Neural progenitor cell (in vitro differentiated cells): Measurements from ENCODE around the gene CFAP61. TPM values are rescaled to one million over a fixed set of nuclear protein-coding genes. Genes with fewer than 3 reads are reported as not detected.

Experiments
- DNase-seq: peaks from one replicate; pipeline ENCODE4 v3.0.0-alpha.2; 2016; ENCODE audit warnings: low spot score
- H2AFZ ChIP-seq: fragments of 200-600 bp; sonication (generic); replicated peaks from 2 replicates; pipeline ENCODE4 v1.6.1; 2016; ENCODE audit warnings: antibody characterized with exemption
- H3F3A ChIP-seq: fragments of 200-600 bp; sonication (generic); 2 replicates; pipeline ENCODE4 v1.6.1; 2016; ENCODE audit warnings: antibody characterized with exemption, low read depth
- H3K27ac ChIP-seq: fragments of 200-600 bp; sonication (generic); 2 replicates; pipeline ENCODE4 v1.5.1; 2016; ENCODE audit warnings: mild to moderate bottlenecking
- H3K27me3 ChIP-seq: fragments of 200-600 bp; sonication (generic); 2 replicates; pipeline ENCODE4 v1.6.1; 2016; ENCODE audit warnings: mild to moderate bottlenecking, moderate library complexity
- H3K36me3 ChIP-seq: fragments of 200-600 bp; sonication (generic); 2 replicates; pipeline ENCODE4 v1.5.1; 2016
- H3K4me1 ChIP-seq: fragments of 200-600 bp; sonication (generic); 2 replicates; pipeline ENCODE4 v1.6.1; 2016; ENCODE audit warnings: mixed run types
- H3K4me2 ChIP-seq: fragments of 200-600 bp; sonication (generic); 2 replicates; pipeline ENCODE4 v1.6.1; 2016
- H3K4me3 ChIP-seq: fragments of 200-600 bp; sonication (generic); 2 replicates; pipeline ENCODE4 v1.5.1; 2016
- H3K79me2 ChIP-seq: fragments of 200-600 bp; sonication (generic); 2 replicates; pipeline ENCODE4 v1.6.1; 2016; ENCODE audit warnings: low read depth
- H3K9ac ChIP-seq: fragments of 200-600 bp; sonication (generic); 2 replicates; pipeline ENCODE4 v1.6.1; 2016
- H3K9me3 ChIP-seq: fragments of 200-600 bp; sonication (generic); 2 replicates; pipeline ENCODE4 v1.5.1; 2016; ENCODE audit warnings: low read depth
- H4K20me1 ChIP-seq: fragments of 200-600 bp; sonication (generic); 2 replicates; pipeline ENCODE4 v1.6.1; 2016; ENCODE audit warnings: low read depth
- H3K27ac Mint-ChIP-seq: 3 replicates; pipeline ENCODE4 v1.8.0; 2021; ENCODE audit warnings: mixed read lengths
- H3K27me3 Mint-ChIP-seq: 2 replicates; pipeline ENCODE4 v1.8.0; 2022; ENCODE audit warnings: low read depth, mild to moderate bottlenecking, inconsistent platforms, moderate library complexity, mixed read lengths; ENCODE audit not compliant: insufficient read depth
- H3K36me3 Mint-ChIP-seq: 3 replicates; pipeline ENCODE4 v1.8.0; 2021; ENCODE audit warnings: mixed read lengths
- H3K4me1 Mint-ChIP-seq: 3 replicates; pipeline ENCODE4 v1.8.0; 2021; ENCODE audit warnings: mixed read lengths
- H3K4me3 Mint-ChIP-seq: 3 replicates; pipeline ENCODE4 v1.8.0; 2021; ENCODE audit warnings: mild to moderate bottlenecking, moderate library complexity, mixed read lengths
- H3K9me3 Mint-ChIP-seq: 3 replicates; pipeline ENCODE4 v1.8.0; 2020; ENCODE audit warnings: mixed read lengths
- EZH2 ChIP-seq: fragments of 200-600 bp; sonication (generic); IDR thresholded peaks from 2 replicates; pipeline ENCODE4 v1.6.1; 2017; ENCODE audit warnings: antibody characterized with exemption, mild to moderate bottlenecking, moderate library complexity
- EZH2phosphoT487 ChIP-seq: fragments of 200-600 bp; sonication (generic); IDR thresholded peaks from 2 replicates; pipeline ENCODE4 v1.6.1; 2017; ENCODE audit warnings: antibody characterized with exemption
- total RNA-seq: library from RNA; depleted of rRNA; stranded (reverse); fragments of >200 nt; gene quantifications from 2 replicates; pipeline ENCODE4 v1.2.3, GENCODE V29; 2015; ENCODE audit warnings: low replicate concordance
- TF ChIP-seq, protein P1 (sequence below): fragments of 200-600 bp; sonication (generic); IDR thresholded peaks from 2 replicates; pipeline ENCODE4 v1.5.1; 2017; ENCODE audit warnings: antibody characterized with exemption, mild to moderate bottlenecking

CFAP61 gene
- total RNA-seq, 1 donor from 2014 or later: not detected

DNA sequence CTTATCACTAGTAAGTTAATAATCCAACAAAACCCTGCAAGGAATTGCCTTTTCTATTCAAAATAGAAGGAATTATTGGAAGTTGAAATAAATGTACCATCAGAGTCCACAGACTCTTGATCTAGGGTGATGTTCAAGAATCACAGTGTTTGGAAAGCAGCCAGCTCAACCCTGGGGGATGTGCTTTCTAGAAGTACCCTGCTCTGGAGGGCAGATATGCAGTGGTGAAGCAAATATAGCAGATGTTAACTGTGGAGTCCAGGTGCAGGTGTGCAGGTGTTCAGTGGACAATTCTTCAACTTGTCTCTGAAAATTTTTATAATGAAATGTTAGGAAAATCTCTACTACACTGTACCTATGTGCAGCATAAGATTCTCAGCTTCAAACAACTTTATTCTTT lies 306.5 kb downstream of the CFAP61 start:
- H3K4me1 ChIP-seq: peaks cover 4% of the 10 kb centered on the region
- no peak overlapping the region for H3K9ac ChIP-seq
- H2AFZ ChIP-seq: no peak overlapping the region
- peaks cover 18% of the 10 kb centered on the region for H3F3A ChIP-seq
- H3K4me2 ChIP-seq: no peak overlapping the region
- Mint-ChIP-seq H3K27ac (no peak overlapping the region), H3K4me3 (no peak overlapping the region), H3K4me1 (peaks cover 33% of the 10 kb centered on the region), H3K27me3 (peaks cover 36% of the 10 kb centered on the region), H3K36me3 (peaks cover 2% of the 10 kb centered on the region), H3K9me3 (peaks cover 12% of the 10 kb centered on the region)
- H3K36me3 ChIP-seq: no peaks in the 10 kb centered on the region
- no peak for DNase-seq
- peaks cover 27% of the 10 kb centered on the region for H4K20me1 ChIP-seq
- no peaks in the 10 kb centered on the region for H3K9me3 ChIP-seq
- H3K27me3 ChIP-seq: peaks cover 57% of the 10 kb centered on the region
- no peaks in the 10 kb centered on the region for H3K79me2 ChIP-seq
- no peak overlapping the region for H3K4me3 ChIP-seq
- TF ChIP-seq, protein P1, sequence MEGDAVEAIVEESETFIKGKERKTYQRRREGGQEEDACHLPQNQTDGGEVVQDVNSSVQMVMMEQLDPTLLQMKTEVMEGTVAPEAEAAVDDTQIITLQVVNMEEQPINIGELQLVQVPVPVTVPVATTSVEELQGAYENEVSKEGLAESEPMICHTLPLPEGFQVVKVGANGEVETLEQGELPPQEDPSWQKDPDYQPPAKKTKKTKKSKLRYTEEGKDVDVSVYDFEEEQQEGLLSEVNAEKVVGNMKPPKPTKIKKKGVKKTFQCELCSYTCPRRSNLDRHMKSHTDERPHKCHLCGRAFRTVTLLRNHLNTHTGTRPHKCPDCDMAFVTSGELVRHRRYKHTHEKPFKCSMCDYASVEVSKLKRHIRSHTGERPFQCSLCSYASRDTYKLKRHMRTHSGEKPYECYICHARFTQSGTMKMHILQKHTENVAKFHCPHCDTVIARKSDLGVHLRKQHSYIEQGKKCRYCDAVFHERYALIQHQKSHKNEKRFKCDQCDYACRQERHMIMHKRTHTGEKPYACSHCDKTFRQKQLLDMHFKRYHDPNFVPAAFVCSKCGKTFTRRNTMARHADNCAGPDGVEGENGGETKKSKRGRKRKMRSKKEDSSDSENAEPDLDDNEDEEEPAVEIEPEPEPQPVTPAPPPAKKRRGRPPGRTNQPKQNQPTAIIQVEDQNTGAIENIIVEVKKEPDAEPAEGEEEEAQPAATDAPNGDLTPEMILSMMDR: no peak
- TF ChIP-seq EZH2 (no peak), EZH2phosphoT487 (no peak)
- no peak overlapping the region for H3K27ac ChIP-seq

DNA sequence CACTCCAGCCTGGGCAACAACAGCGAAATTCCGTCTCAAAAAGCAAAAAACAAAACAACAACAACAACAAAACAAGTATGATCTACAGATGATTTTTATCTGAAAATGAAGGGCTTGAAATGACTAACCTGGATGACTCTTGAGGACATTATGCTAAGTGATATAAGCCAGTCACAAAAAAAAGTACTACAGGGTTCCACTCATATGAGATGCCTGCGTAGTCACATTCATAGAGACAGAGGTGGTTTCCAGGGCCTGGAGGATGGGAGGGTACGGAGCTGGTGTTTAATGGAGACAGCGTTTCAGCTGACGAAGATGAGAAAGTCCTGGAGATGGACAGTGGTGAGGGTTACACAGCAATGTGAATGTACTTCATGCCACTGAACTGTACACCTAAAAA lies 307.3 kb downstream of the CFAP61 start:
- no peaks in the 10 kb centered on the region for H3K36me3 Mint-ChIP-seq
- Histone ChIP-seq H3K36me3 (no peaks in the 10 kb centered on the region), H3K4me3 (no peak overlapping the region), H3K4me1 (peaks cover 10% of the 10 kb centered on the region), H2AFZ (no peak overlapping the region), H3K9me3 (no peaks in the 10 kb centered on the region), H3K9ac (no peak overlapping the region), H3K79me2 (no peaks in the 10 kb centered on the region), H4K20me1 (peaks cover 35% of the 10 kb centered on the region), H3K4me2 (no peak overlapping the region), H3K27me3 (peaks cover 65% of the 10 kb centered on the region), H3F3A (peaks cover 27% of the 10 kb centered on the region), H3K27ac (no peak overlapping the region)
- peaks cover 37% of the 10 kb centered on the region for H3K4me1 Mint-ChIP-seq
- no peak overlapping the region for H3K27ac Mint-ChIP-seq
- TF ChIP-seq EZH2phosphoT487 (no peak), EZH2 (no peak)
- TF ChIP-seq, protein P1: no peak
- H3K4me3 Mint-ChIP-seq: no peak overlapping the region
- H3K9me3 Mint-ChIP-seq: peaks cover 5% of the 10 kb centered on the region
- peaks cover 36% of the 10 kb centered on the region for H3K27me3 Mint-ChIP-seq
- DNase-seq: no peak

DNA sequence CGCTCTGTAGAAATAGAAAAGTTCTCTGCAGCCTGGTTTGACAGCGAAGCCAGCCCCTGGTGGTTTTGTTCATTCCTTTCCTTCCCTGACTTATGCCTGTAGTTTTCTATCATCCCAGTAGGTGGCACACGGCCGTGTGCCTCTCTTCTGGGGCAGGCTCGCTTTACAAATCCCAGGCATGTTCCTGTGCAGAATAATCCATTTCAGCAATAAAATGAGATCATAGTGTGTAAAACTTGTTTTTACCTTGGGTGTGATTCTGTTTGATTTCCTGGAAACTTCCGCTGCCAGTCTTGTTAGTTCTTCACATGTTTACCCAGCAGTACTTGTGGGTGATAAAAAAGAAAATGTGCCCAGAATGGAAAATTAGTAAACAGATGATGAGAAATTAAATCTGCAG lies 308.1 kb downstream of the CFAP61 start:
- Histone ChIP-seq H2AFZ (no peak overlapping the region), H3K9me3 (no peaks in the 10 kb centered on the region)
- H3K4me1 Mint-ChIP-seq: peaks cover 43% of the 10 kb centered on the region

More for the DNA sequence above, 308.1 kb downstream of the CFAP61 start:
- H3K4me2 ChIP-seq: no peak overlapping the region
- DNase-seq: peak; percentile 76
- peaks cover 74% of the 10 kb centered on the region for H3K27me3 ChIP-seq
- H3K27ac Mint-ChIP-seq: no peak overlapping the region
- H4K20me1 ChIP-seq: peaks cover 43% of the 10 kb centered on the region
- H3K4me1 ChIP-seq: peaks cover 15% of the 10 kb centered on the region
- no peaks in the 10 kb centered on the region for H3K9me3 Mint-ChIP-seq
- TF ChIP-seq, protein P1: peak; percentile 82
- no peak for TF ChIP-seq EZH2phosphoT487
- H3K79me2 ChIP-seq: no peaks in the 10 kb centered on the region
- no peaks in the 10 kb centered on the region for H3K36me3 ChIP-seq
- H3K36me3 Mint-ChIP-seq: no peaks in the 10 kb centered on the region
- H3K4me3 ChIP-seq: no peak overlapping the region
- H3K27ac ChIP-seq: no peak overlapping the region
- no peak overlapping the region for H3K4me3 Mint-ChIP-seq
- H3K27me3 Mint-ChIP-seq: peaks cover 42% of the 10 kb centered on the region
- peaks cover 32% of the 10 kb centered on the region for H3F3A ChIP-seq
- no peak overlapping the region for H3K9ac ChIP-seq
